Astrocyte (in vitro differentiated cells and primary cell): ENCODE data around the gene KCNG2.

Source experiments
- CTCF ChIP-seq: IDR thresholded peaks from 2 replicates; pipeline ENCODE4 v1.5.1; 2011; ENCODE audit warnings: low read depth, mild to moderate bottlenecking, inconsistent platforms, low read length, moderate library complexity; ENCODE audit not compliant: insufficient read depth
- EZH2 ChIP-seq: IDR thresholded peaks from 2 replicates; pipeline ENCODE4 v1.6.1; 2012; ENCODE audit warnings: mild to moderate bottlenecking, low read length, inconsistent platforms; ENCODE audit not compliant: insufficient read depth

GRCh38 chr18:79873449-79874110 is 75.8 kb downstream of the KCNG2 start:
- no peak for TF ChIP-seq CTCF
- TF ChIP-seq EZH2, result no peak
